H9 (cell line): ENCODE measurements around the gene CACFD1. TPM values are rescaled to one million over a fixed set of nuclear protein-coding genes. Genes with fewer than 3 reads are reported as not detected.

Source experiments
- DNase-seq: peaks from one replicate; pipeline ENCODE4 v3.0.0-alpha.2; 2017
- H2AFZ ChIP-seq: one replicate; pipeline ENCODE4 v1.6.1; 2013; ENCODE audit warnings: mild to moderate bottlenecking, low read length, control low read depth, moderate library complexity
- H2AK5ac ChIP-seq: 2 replicates; pipeline ENCODE4 v1.6.1; 2013; ENCODE audit warnings: low read length, control low read depth, mixed read lengths; ENCODE audit not compliant: insufficient read length
- H2BK120ac ChIP-seq: one replicate; pipeline ENCODE4 v1.6.1; 2013; ENCODE audit warnings: low read depth, mild to moderate bottlenecking, low read length, control low read depth, inconsistent platforms; ENCODE audit not compliant: poor library complexity, severe bottlenecking
- H2BK12ac ChIP-seq: 2 replicates; pipeline ENCODE4 v1.6.1; 2013; ENCODE audit warnings: low read length, control low read depth, mixed read lengths, low read depth; ENCODE audit not compliant: insufficient read length
- H2BK15ac ChIP-seq: 2 replicates; pipeline ENCODE4 v1.6.1; 2013; ENCODE audit warnings: low read depth, low read length, control low read depth
- H2BK20ac ChIP-seq: one replicate; pipeline ENCODE4 v1.6.1; 2013; ENCODE audit warnings: low read depth, mild to moderate bottlenecking, low read length, control low read depth, inconsistent platforms; ENCODE audit not compliant: poor library complexity, severe bottlenecking
- H2BK5ac ChIP-seq: 2 replicates; pipeline ENCODE4 v1.6.1; 2013; ENCODE audit warnings: low read length, control low read depth, mixed read lengths; ENCODE audit not compliant: insufficient read length
- H3K14ac ChIP-seq: 2 replicates; pipeline ENCODE4 v1.6.1; 2013; ENCODE audit warnings: low read length, control low read depth; ENCODE audit not compliant: insufficient read depth
- H3K18ac ChIP-seq: 2 replicates; pipeline ENCODE4 v1.6.1; 2013; ENCODE audit warnings: low read depth, mild to moderate bottlenecking, mixed read lengths, low read length, control low read depth; ENCODE audit not compliant: insufficient read length
- H3K23ac ChIP-seq: 2 replicates; pipeline ENCODE4 v1.6.1; 2013; ENCODE audit warnings: low read length, control low read depth, mixed read lengths, low read depth; ENCODE audit not compliant: insufficient read length
- H3K23me2 ChIP-seq: 2 replicates; pipeline ENCODE4 v1.6.1; 2013; ENCODE audit warnings: low read depth, mild to moderate bottlenecking, mixed read lengths, low read length, control low read depth; ENCODE audit not compliant: insufficient read length, poor library complexity, severe bottlenecking
- H3K27ac ChIP-seq: 2 replicates; pipeline ENCODE4 v1.5.1; 2013; ENCODE audit warnings: low read length, control low read depth, mixed read lengths, low read depth; ENCODE audit not compliant: insufficient read length
- H3K27me3 ChIP-seq: 2 replicates; pipeline ENCODE4 v1.6.1; 2013; ENCODE audit warnings: low read length, control low read depth, inconsistent platforms; ENCODE audit not compliant: insufficient read depth
- H3K4ac ChIP-seq: 2 replicates; pipeline ENCODE4 v1.6.1; 2013; ENCODE audit warnings: low read depth, mild to moderate bottlenecking, control low read depth, inconsistent platforms, low read length, moderate library complexity
- H3K4me1 ChIP-seq: 2 replicates; pipeline ENCODE4 v1.6.1; 2013; ENCODE audit warnings: low read length, control low read depth, inconsistent platforms; ENCODE audit not compliant: insufficient read depth
- H3K4me2 ChIP-seq: 2 replicates; pipeline ENCODE4 v1.6.1; 2013; ENCODE audit warnings: low read length, control low read depth, mixed read lengths; ENCODE audit not compliant: insufficient read length, insufficient read depth
- H3K56ac ChIP-seq: 2 replicates; pipeline ENCODE4 v1.6.1; 2013; ENCODE audit warnings: low read depth, mild to moderate bottlenecking, mixed read lengths, low read length, control low read depth; ENCODE audit not compliant: insufficient read length
- H3K79me1 ChIP-seq: 2 replicates; pipeline ENCODE4 v1.6.1; 2013; ENCODE audit warnings: low read depth, mild to moderate bottlenecking, moderate library complexity, low read length, control low read depth, inconsistent platforms; ENCODE audit not compliant: insufficient read depth, poor library complexity, severe bottlenecking
- H3K79me2 ChIP-seq: 2 replicates; pipeline ENCODE4 v1.6.1; 2013; ENCODE audit warnings: low read length, control low read depth, inconsistent platforms; ENCODE audit not compliant: insufficient read depth
- H3K9ac ChIP-seq: 2 replicates; pipeline ENCODE4 v1.6.1; 2013; ENCODE audit warnings: low read length, control low read depth, mixed read lengths; ENCODE audit not compliant: insufficient read length; ENCODE audit errors: extremely low read depth
- H3K9me3 ChIP-seq: one replicate; pipeline ENCODE4 v1.6.1; 2013; ENCODE audit warnings: low read depth, low read length, inconsistent platforms; ENCODE audit not compliant: control insufficient read depth
- H3T11ph ChIP-seq: one replicate; pipeline ENCODE4 v1.6.1; 2013; ENCODE audit warnings: mild to moderate bottlenecking, low read length, control low read depth, inconsistent platforms
- H4K20me1 ChIP-seq: one replicate; pipeline ENCODE4 v1.6.1; 2013; ENCODE audit not compliant: control insufficient read depth, insufficient read length, insufficient read depth
- H4K5ac ChIP-seq: 2 replicates; pipeline ENCODE4 v1.6.1; 2013; ENCODE audit warnings: low read depth, mild to moderate bottlenecking, mixed read lengths, low read length, control low read depth; ENCODE audit not compliant: insufficient read length
- H4K8ac ChIP-seq: replicated peaks from 2 replicates; pipeline ENCODE4 v1.6.1; 2013; ENCODE audit warnings: low read length, control low read depth, mixed read lengths, low read depth; ENCODE audit not compliant: insufficient read length
- H4K91ac ChIP-seq: 2 replicates; pipeline ENCODE4 v1.6.1; 2013; ENCODE audit warnings: low read depth, mild to moderate bottlenecking, moderate library complexity, mixed read lengths, low read length, control low read depth; ENCODE audit not compliant: insufficient read length
- H3K27ac Mint-ChIP-seq, 3 experiments: 2 replicates in 2 of 3; 3 replicates in 1 of 3; pipeline ENCODE4 v1.8.0; 2020 to 2021; ENCODE audit warnings: mixed read lengths in 3 of 3, mild to moderate bottlenecking in 1 of 3, moderate library complexity in 1 of 3
- H3K27me3 Mint-ChIP-seq: 2 replicates; pipeline ENCODE4 v1.8.0; 2021; ENCODE audit warnings: low read depth, mild to moderate bottlenecking, moderate library complexity, mixed read lengths
- H3K36me3 Mint-ChIP-seq, 3 experiments: 2 replicates in 2 of 3; 3 replicates in 1 of 3; pipeline ENCODE4 v1.8.0; 2020 to 2021; ENCODE audit warnings: low read depth in 3 of 3, mixed read lengths in 3 of 3; ENCODE audit not compliant: insufficient read depth in 1 of 3
- H3K4me1 Mint-ChIP-seq, 2 experiments: 2 replicates each; pipeline ENCODE4 v1.8.0; 2020; ENCODE audit warnings: mixed read lengths in 2 of 2
- H3K4me3 Mint-ChIP-seq, 2 experiments: 2 replicates in 1 of 2; 3 replicates in 1 of 2; pipeline ENCODE4 v1.8.0; 2020 to 2021; ENCODE audit warnings: mild to moderate bottlenecking in 2 of 2, mixed read lengths in 2 of 2, moderate library complexity in 1 of 2
- H3K9me3 Mint-ChIP-seq, 2 experiments: 2 replicates in 1 of 2; 3 replicates in 1 of 2; pipeline ENCODE4 v1.8.0; 2020; ENCODE audit warnings: mild to moderate bottlenecking in 2 of 2, mixed read lengths in 2 of 2, moderate library complexity in 1 of 2
- CTCF ChIP-seq: fragments of 200-600 bp; sonication (generic); conservative IDR thresholded peaks from 3 replicates; pipeline ENCODE4 v1.8.0; 2021; ENCODE audit warnings: antibody characterized with exemption, mild to moderate bottlenecking
- WGBS: extraction: QIAGEN DNeasy Blood & Tissue Kit; methylation state at CpG from one replicate; pipeline ENCODE4 v1.1.7; 2013; ENCODE audit warnings: missing lambda C conversion rate, low lambda C conversion rate, mixed read lengths; ENCODE audit not compliant: insufficient read length; ENCODE audit errors: extremely low coverage; 5-methylcytosine and 5-hydroxymethylcytosine counted together
- total RNA-seq: library from RNA; stranded (reverse); gene quantifications from 2 replicates; pipeline ENCODE4 v1.2.1, GENCODE V29; 2021

The CACFD1 gene
- total RNA-seq, 1 experiment from 2014 or later, result 20.0 TPM

GRCh38 chr9:133463234-133463863 lies 3.6 kb downstream of the CACFD1 start:
- Mint-ChIP-seq H3K4me1 (peaks cover 16 to 28% of the 10 kb centered on the region in 2 experiments), H3K4me3 (peak overlapping the region in 1 of 2 experiments; percentile 7; a peak in 1 of 5 replicates), H3K27me3 (peaks cover 7% of the 10 kb centered on the region; the same call in 1 of the 2 replicates), H3K9me3 (no peaks in the 10 kb centered on the region; a peak in 1 of 5 replicates), H3K27ac (no peak overlapping the region), H3K36me3 (peaks cover 0 to 14% (median 5%) of the 10 kb centered on the region in 3 experiments; a peak in 4 of 7 replicates)
- peak; percentile 81 for DNase-seq
- TF ChIP-seq CTCF, result peak; percentile 70
- Histone ChIP-seq H3K4me1 (peaks cover 7% of the 10 kb centered on the region; the same call in 1 of the 2 replicates), H3K27me3 (no peaks in the 10 kb centered on the region), H3K79me1 (no peaks in the 10 kb centered on the region), H2BK5ac (no peak overlapping the region), H2BK15ac (no peak overlapping the region), H3K27ac (no peak overlapping the region), H3K4ac (no peak overlapping the region), H3K4me2 (no peak overlapping the region), H4K8ac (no peak overlapping the region), H3T11ph (no peak overlapping the region), H2BK12ac (no peak overlapping the region), H4K91ac (no peak overlapping the region), H3K14ac (no peak overlapping the region), H4K20me1 (peaks cover 2% of the 10 kb centered on the region), H4K5ac (no peak overlapping the region), H3K79me2 (no peaks in the 10 kb centered on the region), H3K56ac (no peak overlapping the region), H3K9me3 (no peaks in the 10 kb centered on the region), H3K23ac (no peak overlapping the region), H3K18ac (no peak overlapping the region), H2BK120ac (no peak overlapping the region), H2AFZ (no peak overlapping the region), H3K23me2 (peaks cover 13% of the 10 kb centered on the region), H2AK5ac (no peak overlapping the region), H3K9ac (no peak overlapping the region), H2BK20ac (no peak overlapping the region)
- WGBS, result no CpG with 5 or more reads among the region's 22 CpGs
